ENCODE measurements around the gene SPRY2.
"Not testable (repeated sequence)": the region's sequence is repeated elsewhere in the genome, so short reads cannot be mapped to it uniquely, and the experiment has no call there.

Gene SPRY2

DNA sequence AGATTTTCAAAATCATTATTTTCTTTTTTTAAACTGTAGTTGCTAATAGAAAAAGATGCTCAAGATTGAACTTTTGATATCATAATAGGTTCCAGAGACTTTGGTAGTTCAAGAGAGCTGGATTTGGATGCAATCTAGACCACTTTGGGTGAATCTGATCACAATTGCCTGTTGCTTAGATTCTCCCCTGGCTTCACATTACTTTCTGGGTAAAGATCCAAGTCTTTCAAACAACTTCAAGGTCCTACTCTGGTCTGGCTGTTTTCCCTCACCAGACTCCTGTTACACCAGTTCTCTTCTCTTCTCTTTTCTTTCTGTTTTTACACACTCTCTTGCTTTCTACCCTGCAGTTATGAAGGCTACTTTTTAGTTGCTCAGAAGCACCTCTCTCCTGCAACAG lies 7.4 kb upstream of the SPRY2 start:
- no peak for DNase-seq

DNA sequence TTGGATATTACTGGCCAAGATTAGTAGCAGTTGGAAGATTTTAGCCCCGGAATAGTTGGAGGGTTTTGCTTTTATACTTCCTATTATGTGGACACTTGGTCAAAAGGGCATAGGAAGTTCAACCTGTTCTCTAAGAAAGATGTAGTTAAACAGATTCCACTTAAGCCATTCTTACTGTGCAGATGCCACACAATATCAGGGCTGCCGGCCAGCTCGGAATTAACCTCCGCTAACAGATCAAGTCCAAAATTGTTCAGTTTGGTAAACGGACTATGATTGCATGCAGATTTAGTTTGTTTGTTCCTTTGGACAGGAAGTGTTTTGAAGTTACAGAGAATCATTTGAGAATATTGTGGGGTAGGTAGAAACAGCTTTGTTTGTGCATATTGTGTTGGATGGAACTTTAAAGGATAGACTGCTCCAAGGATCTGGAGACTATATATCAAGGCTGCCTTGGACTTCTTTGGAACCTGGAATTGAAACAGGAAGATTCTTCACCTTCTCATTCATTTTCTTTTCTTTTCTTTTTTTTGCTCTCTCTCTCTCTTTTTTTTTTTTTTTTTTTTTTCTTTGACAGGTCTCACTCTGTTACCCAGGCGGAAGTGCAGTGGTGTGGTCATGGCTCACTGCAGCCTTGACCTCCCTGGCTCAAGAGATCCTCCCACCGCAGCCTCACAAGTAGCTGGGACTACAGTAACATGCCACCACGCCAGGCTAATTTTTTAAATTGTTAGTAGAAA lies 5.0 kb upstream of the SPRY2 start:
- DNase-seq: no peak

DNA sequence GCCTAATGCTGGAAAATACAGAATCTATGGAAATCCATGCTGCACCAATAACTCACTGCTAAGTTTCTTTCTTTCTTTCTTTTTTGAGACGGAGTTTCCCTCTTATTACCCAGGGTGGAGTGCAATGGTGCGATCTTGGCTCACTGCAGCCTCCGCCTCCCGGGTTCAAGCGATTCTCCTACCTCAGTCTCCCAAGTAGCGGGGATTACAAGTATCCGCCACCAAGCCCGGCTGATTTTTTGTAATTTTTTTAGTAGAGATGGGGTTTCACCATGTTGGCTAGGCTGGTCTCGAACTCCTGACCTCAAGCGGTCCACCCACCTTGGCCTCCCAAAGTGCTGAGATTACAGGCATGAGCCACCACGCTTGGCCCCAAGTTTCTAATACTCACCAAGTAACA lies 3.1 kb upstream of the SPRY2 start:
- not testable (repeated sequence) for DNase-seq

DNA sequence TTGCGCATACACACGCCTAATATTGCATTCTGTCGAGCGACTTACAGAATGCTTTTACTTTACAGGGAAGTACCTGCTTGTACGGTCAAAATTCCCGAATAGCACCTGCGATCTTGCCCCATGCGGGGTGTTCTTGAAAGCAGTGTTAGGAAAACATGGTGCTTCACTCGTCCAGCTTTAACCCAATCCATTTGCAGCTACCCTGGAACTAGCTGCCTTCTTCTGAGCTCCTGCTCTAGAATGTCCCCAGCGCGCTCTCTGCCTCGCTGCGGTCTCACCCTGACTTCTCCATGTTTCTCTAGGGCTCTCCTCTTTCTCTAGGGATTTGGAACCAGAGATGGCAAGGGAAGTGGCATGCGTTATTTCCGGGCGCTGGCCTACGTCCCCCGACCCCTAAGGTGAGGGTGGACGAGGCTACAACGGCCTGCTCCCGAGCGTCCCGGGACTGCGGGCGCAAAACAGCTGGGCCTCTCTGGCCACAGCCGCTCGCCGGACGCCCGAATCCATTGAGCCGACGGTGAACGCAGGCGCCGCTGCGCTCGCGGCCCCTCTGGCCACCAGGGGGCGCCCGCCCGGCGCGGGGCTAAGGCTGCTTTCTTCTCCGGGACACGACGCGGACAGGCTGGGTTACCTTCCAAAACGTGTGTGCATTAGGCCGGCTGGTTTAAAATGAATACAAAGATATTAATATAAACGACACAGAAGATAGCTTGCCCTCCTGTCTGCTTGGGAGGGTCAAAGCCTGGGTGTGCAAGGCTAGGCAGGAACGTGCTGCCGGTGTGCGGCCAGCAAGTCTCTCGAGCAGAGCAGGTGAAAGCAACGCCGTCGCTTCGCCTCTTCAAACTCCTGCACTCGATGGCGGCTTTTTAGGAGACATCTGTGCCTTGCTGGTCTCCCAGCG lies 1.8 kb upstream of the SPRY2 start:
- DNase-seq: peak; percentile 27

DNA sequence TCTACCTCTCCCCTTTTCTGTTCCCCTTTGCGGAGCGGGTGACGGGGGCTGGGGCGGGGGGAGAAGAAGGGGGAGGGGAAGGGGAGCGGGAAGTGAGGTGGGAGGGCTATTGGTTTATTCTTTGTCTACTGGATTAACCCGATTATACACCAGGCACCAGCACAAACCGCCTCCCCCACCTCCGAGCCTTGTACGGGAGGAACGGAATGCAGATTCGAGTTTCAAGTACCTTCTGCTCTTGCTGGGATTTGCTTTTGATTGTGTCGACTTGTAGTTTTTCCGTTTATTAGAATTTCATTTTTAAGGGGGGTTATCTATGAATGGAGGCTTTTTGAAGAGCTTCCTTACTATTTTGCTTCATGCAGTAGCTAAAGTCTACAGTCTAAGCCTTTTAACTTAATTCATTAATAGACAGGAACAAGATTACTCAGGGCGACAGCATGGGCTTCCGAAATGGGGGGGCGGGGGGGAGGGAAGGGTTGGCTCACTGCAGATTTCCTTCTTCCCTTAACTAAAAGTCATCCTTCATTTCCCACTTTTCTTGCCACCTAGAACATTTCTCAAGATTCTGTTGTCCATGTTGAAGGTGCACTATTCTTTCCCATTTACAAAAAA lies 937 bp upstream of the SPRY2 start:
- no peak for DNase-seq

DNA sequence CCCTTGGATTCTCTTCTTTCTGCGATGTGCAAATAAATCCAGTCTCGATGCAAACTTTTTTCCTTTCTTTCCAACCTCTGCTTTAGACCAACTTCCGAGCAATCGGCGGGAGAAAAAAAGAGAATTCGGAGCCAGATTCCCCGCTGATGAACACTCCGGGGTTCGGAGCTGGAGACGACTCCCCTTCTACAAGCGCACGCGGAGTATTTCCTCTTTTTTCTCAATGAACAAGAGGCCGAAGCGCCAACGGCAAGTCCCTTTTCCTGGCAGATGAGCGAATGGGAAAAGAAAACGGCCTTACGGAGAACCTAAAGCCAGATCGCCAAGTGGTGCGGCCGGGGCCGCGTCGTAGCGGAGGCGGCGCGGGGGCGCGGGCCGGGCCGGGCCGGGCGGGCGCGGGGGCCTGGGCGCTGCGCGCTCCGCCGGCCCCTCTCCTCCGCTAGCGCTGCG lies 250 bp downstream of the SPRY2 start:
- no peak for DNase-seq

DNA sequence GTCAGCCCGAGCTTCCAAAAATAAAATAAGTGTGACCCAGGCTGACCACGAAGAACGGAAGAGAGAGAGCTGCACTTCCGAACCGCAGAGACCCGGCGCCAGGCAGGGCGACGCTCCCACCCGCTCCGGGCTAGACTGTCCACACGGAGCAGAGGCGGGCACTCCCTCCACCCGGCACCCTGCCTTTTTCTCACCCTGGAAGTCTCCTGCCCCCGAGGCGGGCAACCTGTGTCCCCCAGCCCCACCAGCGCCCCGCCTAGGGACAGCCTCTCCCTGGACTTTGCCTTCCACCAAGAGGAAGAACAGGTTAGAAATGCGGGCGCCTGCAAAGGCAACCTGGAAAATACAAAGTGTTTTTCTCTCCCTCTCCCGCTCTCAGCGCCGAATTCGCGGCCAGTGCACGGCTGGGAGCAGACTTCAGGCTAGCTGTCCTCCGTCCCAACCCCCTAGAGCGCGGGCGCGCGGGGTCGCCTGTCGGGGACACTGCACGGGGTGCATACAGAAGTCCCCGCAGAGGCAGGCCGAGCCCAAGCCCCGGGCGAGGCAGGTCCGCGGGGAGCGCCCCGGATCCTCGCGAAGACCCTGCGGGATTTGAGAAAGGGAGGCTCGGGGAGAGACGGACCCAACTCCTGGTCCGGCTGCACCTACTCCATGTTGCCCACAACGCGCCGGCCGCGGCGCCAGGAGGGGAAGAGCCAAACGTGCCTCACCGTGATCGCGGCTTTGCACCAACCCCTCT lies 845 bp downstream of the SPRY2 start:
- DNase-seq: no peak

DNA sequence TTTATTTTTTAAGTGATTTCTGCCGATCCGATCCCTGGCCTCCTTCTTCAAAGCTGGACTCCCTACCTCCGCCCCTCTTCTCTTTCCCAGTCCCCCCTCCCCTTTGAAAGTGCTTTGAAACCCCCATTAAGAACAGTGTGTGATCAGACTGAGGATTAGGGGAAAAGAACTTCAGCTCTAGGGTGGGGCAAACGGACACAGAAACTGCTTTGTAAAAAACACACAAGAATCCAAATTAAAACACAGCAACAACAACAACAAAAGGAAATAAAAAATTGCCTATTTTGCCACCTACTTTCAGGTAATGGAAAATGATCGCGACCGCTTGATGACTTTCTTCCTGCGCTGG lies 1.4 kb downstream of the SPRY2 start:
- no peak for DNase-seq

DNA sequence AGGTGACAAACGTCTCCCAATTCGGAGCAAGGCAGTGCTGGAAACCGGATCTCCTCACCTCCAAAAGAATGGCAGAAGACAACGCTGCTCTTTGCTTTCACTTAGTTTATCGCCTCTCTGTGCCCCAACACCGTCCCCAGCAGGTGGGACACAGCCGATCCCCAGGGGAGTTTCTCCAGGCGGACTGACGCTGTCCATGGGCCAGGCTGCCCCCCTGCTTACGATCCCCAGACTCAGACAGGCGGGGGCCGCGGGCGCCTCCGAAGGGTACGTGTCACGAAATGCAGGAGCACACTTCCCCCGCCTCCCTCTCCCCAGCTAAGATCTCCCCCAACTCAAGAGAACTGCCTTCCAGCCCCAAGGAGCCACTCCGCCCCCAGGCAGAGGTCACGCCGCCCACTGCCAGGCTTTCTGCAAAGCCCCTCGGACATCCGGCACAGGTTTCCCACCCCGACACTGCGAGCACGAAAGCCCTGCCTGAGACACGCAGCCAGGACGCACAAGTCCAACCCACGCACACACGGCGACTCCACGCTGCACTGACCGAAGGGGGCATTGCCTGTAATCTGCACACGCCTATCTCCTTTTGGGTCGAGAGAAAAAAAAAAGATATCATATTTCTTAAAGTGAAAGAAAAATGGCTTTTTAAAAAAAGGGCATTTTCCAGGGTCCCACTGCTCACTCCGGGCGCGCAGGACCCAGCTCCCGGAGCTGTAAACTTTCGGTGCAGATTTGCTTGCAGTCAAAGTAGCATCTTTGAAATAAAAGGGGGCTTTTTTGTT lies 2.0 kb downstream of the SPRY2 start:
- DNase-seq: no peak

DNA sequence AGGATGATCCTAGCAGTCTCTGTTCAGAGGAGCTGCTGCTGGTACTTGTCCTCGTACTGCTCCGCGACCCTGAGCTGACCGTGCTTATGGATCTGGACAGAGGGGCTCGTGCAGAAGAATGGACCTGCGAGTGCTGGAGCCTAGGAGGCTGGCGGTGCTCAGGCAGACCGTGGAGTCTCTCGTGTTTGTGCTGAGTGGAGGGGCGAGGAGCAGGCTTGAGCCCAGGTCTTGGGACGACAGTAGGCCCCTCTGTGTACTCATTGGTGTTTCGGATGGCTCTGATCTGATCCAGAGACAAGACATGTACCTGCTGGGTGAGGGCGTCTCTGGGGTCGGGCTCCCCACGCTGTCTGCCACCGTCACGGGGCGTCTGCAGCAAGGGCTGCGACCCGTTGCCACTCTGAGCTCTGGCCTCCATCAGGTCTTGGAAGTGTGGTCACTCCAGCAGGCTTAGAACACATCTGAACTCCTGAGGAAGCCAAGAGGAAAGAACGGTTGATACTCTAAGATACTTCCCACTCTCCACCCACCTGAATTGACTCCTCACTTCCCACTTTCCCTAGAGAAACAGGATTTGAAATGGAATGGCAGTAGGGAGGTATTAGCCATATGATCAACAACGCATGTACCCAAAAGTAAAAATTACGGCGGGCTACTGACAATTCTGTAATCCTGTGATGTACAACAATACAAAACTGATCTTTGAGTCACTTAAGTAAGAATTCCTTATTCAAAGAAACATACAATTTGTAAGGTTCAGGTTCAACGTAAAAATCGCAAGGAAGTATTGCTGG lies 3.4 kb downstream of the SPRY2 start:
- DNase-seq: no peak

DNA sequence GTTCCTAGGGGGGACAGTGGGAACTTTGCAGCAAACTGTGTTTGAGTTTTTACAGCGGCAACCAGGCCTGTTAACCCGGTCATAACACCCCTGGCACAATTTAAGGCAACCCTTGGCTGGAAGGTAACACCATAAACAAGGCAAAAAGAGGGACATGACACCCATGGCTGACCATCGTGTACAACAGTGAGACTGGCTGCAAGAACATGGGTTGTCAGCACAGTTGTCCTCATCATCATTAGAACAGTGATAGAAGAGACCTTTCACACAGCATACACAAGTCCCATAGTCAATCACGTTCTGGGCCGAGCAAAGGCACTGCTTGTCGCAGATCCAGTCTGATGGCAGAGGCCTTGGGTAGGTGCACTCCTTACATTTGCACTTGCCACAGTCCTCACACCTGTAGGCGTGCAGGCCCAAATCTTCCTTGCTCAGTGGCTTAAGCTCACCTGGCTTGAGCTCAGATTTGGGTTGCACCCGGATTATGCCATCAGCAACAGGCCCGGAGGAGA lies 4.1 kb downstream of the SPRY2 start:
- DNase-seq: no peak

DNA sequence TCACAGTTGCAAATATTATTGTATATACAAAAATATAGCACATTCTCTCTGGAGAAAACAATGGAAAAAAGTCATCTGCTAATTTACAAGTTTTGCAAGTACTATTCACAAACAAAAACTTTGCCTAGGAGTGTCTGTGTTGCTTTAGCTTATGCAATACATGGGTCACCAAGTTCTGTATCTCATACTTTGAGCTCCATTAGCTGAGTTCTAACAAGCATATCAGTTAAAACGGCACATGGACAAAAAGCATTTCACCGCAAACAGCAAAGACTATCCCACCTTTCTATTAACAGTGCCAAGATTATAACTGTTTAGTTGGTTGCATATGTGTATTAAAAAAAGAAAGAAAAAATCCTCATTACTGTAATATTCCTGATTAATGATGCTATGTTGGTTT lies 4.6 kb downstream of the SPRY2 start:
- DNase-seq: no peak

DNA sequence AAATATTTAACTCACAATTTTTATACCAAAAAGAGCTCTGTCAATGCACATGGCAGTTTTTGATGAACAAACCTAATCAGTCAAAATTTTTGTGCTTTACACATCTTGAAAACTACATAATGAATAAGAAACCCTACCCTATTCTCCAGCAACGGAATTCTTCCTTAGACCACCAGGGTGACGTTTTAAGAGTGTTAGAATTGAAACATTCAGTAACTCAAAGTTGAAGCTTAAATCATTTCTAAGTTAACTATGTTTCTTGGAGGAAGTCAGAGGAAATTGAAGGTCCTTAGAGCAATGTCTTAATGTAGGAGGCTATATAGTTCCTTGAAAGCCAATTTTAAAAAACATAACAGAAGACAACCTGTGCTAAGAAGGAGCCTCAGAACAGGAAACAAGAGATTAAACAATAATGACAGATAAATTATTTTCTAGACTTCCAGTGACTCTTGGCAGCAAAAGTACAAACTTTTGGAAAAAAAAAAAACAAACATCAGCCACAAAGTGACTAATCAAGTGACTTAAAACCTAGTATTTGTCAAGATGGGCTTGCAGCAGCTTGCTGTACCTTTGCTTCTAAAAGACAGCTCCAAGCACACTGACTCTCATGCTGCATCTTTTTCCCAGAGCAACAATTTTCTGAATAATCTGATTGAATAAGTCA lies 6.2 kb downstream of the SPRY2 start:
- DNase-seq: no peak

DNA sequence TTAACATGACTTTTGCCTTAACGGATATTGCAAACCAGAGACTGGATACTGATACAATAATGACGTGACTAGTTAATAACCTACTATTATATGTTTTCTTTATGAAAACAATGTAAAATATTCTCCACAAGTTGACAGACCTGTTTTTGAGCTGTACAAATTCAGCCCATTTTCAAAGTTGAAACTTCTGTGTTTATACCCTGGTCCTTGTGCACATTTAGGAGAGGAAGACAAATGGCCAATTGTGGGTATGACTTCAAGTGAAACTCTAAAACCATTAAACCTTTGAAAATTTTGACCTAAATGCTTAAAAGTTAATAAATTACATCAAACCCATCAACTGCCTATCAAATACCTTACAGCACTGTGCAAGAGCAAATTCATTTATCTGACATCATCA lies 8.9 kb downstream of the SPRY2 start:
- no peak for DNase-seq

DNA sequence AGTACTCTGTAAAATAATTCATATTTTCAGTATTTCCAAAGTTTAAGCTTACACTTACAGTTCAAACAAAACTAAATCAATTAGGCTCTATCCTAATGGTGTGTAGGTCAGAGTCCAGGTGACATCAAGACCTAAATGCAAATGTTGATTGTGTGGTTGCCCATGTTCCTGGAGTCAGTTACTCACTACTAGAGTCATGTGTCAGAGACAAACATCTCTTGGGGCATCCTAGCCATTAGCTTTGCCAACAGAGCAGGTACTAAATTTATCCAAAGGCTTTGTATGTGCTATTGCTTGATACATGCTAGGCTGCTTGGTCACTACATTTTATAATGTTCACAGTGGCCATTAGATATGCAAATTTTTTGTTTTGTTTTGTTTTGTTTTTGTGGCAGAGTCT lies 11.7 kb downstream of the SPRY2 start:
- DNase-seq: no peak

DNA sequence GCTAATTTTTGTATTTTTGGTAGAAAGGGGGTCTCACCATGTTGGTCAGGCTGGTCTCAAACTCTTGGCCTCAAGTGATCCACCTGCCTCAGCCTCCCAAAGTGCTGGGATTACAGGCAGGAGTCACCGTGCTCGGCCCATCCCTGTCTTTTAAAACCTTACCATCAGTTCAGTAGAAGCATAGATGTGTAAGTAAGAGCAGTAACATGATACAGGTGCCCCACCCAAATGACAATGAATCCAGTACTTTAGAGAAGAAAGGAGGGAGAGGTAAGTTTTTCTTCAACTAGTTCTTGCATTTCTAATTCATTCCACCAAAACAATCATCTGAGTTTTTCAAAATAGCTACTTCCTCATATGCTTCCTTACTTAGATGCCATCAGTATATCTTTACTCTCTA lies 21.9 kb downstream of the SPRY2 start:
- DNase-seq: no peak

DNA sequence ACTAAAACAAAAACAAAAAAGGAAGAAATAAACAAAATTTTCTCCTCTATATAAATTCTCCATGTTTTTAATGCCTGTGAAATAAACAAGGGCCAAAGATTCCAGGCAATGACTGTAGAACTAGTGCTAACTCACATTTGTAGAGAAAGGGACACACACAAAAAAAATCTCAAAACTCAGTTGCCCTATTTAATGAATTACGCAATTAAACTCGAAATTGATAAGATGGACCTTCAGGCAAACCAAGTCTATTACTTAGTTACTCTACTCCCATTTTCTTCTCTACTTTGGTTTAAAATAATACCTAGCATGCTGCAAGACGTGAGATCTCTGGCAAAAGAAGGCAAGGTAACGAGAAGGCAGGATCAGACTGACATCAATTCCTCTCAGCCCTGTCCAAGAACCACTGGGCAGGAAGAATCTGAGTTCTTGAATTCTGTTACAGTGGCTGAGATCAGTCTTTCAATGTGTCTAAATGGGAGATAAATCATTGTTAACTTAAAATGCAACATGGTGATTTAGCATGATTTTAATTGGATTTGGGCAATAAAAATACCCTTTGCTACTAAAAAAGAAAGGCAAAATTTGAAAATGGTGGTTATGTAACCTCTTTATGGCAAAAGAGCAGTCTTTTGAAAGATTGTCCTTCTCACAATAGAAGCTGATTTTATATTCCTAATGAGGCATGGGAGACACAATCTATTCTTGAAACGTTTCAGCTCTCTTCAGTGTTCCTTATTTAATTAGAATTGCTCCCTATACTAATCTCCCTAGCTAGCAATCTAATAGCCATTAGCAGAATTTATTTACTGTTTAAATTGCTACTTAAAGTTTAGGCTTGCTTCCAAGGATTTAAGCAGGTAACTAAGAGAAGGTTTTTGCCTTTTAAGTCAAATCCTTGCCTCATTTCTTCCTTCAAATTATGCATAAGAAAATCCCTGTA lies 25.9 kb downstream of the SPRY2 start:
- DNase-seq: no peak

DNA sequence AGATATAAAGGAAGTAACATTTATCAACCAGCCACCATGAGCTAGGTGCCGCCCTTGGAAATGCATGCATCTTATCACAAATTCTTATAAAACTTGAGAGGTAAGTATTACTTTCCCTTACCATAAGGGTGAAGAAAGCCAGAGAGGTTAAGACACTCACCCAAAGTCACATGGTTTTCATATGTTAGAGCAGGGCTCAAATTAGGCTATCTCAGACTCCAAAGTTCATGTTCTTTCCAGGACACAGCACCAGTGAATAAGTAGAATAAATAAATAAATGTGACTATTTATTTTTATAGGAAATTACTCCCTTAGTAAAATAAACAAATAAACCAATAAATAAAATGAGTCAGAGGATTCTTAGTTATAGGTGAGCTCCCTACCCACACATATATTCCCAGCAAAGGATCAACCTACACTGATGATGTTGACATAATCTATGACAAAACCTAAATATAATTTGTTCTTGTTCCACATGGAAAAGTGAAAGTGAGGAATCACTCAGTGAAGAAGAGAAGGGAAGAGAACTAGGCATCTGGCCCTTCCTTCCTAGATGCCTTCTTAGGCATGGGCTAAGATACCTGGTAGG lies 27.2 kb downstream of the SPRY2 start:
- no peak for DNase-seq

DNA sequence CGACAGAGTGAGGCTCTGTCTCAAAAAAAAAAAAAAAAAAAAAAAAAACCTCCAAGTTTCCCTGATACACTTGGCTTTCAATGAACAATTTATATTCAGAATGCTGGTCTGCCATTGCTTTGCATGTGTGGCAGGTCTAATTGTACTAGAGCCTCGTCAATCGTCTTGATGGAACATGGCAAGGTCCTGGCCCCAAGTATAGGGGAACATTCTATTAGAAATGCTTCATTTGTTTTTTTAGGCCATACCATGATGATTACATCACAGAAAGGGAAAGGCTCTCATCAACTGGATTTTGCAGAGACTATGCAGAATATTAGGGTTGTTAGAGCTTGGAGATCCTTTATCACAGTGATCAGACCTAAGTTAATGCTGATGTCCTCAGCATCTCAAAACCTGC lies 28.0 kb downstream of the SPRY2 start:
- DNase-seq: no peak

Data from activated effector memory CD4-positive, alpha-beta T cell treated with Interleukin-2 at 50 U/mL for 16 hours (primary cell).